ENCODE results near the gene RERE.
"Not testable (repeated sequence)": the region's sequence is repeated elsewhere in the genome, so short reads cannot be mapped to it uniquely, and the experiment has no call there.

The RERE gene

GRCh38 chr1:8389958-8390535, 427.4 kb downstream of the RERE start:
- no peak for DNase-seq

GRCh38 chr1:8388732-8389562, 428.5 kb downstream of the RERE start:
- DNase-seq, result no peak

- DNase-seq, result no peak
These were observed 431.2 kb downstream of the RERE start for GRCh38 chr1:8386247-8386646.

GRCh38 chr1:8384577-8384976, 432.9 kb downstream of the RERE start:
- DNase-seq, result no peak

GRCh38 chr1:8384088-8384487, 433.4 kb downstream of the RERE start:
- DNase-seq, result no peak

- DNase-seq, result no peak
These were observed 434.6 kb downstream of the RERE start for GRCh38 chr1:8382608-8383505.

- DNase-seq, result no peak
These were observed 435.4 kb downstream of the RERE start for GRCh38 chr1:8382051-8382505.

GRCh38 chr1:8381618-8382017, 435.8 kb downstream of the RERE start:
- no peak for DNase-seq

GRCh38 chr1:8380310-8380709, 437.1 kb downstream of the RERE start:
- DNase-seq, result not testable (repeated sequence)

- no peak for DNase-seq
These were observed 437.8 kb downstream of the RERE start for GRCh38 chr1:8379513-8380186.

GRCh38 chr1:8378981-8379470, 438.4 kb downstream of the RERE start:
- no peak for DNase-seq

- no peak for DNase-seq
These were observed 439.3 kb downstream of the RERE start for GRCh38 chr1:8378178-8378577.

- no peak for DNase-seq
These were observed 440.0 kb downstream of the RERE start for GRCh38 chr1:8377271-8377981.

- no peak for DNase-seq
These were observed 441.0 kb downstream of the RERE start for GRCh38 chr1:8376358-8376840.

- DNase-seq, result peak; percentile 27
These were observed 442.6 kb downstream of the RERE start for GRCh38 chr1:8374812-8375211.

GRCh38 chr1:8374356-8374755, 443.1 kb downstream of the RERE start:
- DNase-seq, result no peak

GRCh38 chr1:8373581-8374241, 443.7 kb downstream of the RERE start:
- DNase-seq, result no peak

- DNase-seq, result no peak
These were observed 444.3 kb downstream of the RERE start for GRCh38 chr1:8373125-8373524.

GRCh38 chr1:8371372-8371991, 446.0 kb downstream of the RERE start:
- DNase-seq, result no peak

- no peak for DNase-seq
These were observed 446.5 kb downstream of the RERE start for GRCh38 chr1:8370905-8371315.
